ENCODE data around the gene MAP2K5.

Gene MAP2K5

DNA sequence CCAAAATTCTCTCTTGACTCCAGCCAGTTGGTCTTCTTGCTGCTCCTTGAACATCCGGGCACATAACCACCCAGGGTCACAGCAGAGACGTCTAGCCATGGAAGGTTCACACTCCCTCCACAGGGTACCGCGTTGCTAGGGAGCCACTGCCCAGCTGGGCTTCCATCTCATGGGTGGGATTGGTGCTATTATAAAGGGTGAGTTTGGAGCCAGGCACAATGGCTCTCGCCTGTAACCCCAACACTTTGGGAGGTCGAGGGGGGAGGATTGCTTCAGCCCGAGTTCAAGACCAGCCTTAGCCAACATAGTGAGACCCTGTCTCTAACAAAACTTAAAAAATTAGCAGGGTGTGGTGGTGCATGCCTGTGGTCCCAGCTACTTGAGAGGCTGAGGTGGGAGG lies 265.3 kb downstream of the MAP2K5 start:
- TF ChIP-seq, protein P1, sequence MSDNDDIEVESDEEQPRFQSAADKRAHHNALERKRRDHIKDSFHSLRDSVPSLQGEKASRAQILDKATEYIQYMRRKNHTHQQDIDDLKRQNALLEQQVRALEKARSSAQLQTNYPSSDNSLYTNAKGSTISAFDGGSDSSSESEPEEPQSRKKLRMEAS (IDR thresholded peaks at IDR 0.05): no peak
- TF ChIP-seq EGR1 (IDR thresholded peaks at IDR 0.05) (no peak), ZBTB7A (IDR thresholded peaks at IDR 0.05; ENCODE audit: low read depth) (no peak), FOXM1 (IDR thresholded peaks at IDR 0.05; ENCODE audit: borderline replicate concordance, low read depth) (no peak), CREB1 (IDR thresholded peaks at IDR 0.05; ENCODE audit: low read depth) (no peak), TEAD4 (IDR thresholded peaks at IDR 0.05) (no peak), NFIC (IDR thresholded peaks at IDR 0.05) (no peak), EP300 (IDR thresholded peaks at IDR 0.05; ENCODE audit: borderline replicate concordance) (no peak), RAD21 (IDR thresholded peaks at IDR 0.05; ENCODE audit: low read depth) (no peak), TAF1 (IDR thresholded peaks at IDR 0.05; ENCODE audit: low read depth) (no peak), CEBPB (IDR thresholded peaks at IDR 0.05) (no peak), TCF12 (IDR thresholded peaks at IDR 0.05; ENCODE audit: low read depth) (no peak), YY1 (IDR thresholded peaks at IDR 0.05; ENCODE audit: low read depth) (no peak)
- TF ChIP-seq, protein P2, sequence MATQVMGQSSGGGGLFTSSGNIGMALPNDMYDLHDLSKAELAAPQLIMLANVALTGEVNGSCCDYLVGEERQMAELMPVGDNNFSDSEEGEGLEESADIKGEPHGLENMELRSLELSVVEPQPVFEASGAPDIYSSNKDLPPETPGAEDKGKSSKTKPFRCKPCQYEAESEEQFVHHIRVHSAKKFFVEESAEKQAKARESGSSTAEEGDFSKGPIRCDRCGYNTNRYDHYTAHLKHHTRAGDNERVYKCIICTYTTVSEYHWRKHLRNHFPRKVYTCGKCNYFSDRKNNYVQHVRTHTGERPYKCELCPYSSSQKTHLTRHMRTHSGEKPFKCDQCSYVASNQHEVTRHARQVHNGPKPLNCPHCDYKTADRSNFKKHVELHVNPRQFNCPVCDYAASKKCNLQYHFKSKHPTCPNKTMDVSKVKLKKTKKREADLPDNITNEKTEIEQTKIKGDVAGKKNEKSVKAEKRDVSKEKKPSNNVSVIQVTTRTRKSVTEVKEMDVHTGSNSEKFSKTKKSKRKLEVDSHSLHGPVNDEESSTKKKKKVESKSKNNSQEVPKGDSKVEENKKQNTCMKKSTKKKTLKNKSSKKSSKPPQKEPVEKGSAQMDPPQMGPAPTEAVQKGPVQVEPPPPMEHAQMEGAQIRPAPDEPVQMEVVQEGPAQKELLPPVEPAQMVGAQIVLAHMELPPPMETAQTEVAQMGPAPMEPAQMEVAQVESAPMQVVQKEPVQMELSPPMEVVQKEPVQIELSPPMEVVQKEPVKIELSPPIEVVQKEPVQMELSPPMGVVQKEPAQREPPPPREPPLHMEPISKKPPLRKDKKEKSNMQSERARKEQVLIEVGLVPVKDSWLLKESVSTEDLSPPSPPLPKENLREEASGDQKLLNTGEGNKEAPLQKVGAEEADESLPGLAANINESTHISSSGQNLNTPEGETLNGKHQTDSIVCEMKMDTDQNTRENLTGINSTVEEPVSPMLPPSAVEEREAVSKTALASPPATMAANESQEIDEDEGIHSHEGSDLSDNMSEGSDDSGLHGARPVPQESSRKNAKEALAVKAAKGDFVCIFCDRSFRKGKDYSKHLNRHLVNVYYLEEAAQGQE (IDR thresholded peaks at IDR 0.05; ENCODE audit: low read depth): no peak
- TF ChIP-seq, protein P3, sequence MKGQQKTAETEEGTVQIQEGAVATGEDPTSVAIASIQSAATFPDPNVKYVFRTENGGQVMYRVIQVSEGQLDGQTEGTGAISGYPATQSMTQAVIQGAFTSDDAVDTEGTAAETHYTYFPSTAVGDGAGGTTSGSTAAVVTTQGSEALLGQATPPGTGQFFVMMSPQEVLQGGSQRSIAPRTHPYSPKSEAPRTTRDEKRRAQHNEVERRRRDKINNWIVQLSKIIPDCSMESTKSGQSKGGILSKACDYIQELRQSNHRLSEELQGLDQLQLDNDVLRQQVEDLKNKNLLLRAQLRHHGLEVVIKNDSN (IDR thresholded peaks at IDR 0.05): no peak

DNA sequence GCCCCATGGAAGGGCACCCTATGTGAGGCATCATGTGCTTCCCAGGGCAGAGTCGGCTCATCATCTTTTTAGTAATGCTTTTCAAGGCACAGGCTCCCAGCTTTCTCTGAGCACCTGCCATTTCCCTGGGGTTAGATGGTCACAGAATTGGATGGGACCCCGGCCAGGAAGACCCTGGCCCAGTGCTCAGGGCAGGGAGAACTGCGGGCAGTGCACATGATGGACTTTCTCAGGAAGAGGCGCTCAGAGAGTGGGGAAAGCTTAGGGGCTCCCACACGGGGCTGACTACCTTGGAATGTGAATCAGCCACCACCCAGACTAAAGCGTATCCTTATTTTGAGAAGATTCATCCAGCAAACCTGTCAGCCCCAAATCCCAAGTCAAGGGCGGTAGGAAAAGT lies 266.3 kb downstream of the MAP2K5 start:
- no peak for TF ChIP-seq CEBPB (IDR thresholded peaks at IDR 0.05)
- TF ChIP-seq RAD21 (IDR thresholded peaks at IDR 0.05; ENCODE audit: low read depth): no peak
- TF ChIP-seq ZBTB7A (IDR thresholded peaks at IDR 0.05; ENCODE audit: low read depth): no peak
- TF ChIP-seq, protein P2 (IDR thresholded peaks at IDR 0.05; ENCODE audit: low read depth): no peak
- TF ChIP-seq EP300 (IDR thresholded peaks at IDR 0.05; ENCODE audit: borderline replicate concordance): no peak
- no peak for TF ChIP-seq TEAD4 (IDR thresholded peaks at IDR 0.05)
- TF ChIP-seq, protein P1 (IDR thresholded peaks at IDR 0.05): no peak
- TF ChIP-seq, protein P3 (IDR thresholded peaks at IDR 0.05): no peak
- TF ChIP-seq YY1 (IDR thresholded peaks at IDR 0.05; ENCODE audit: low read depth): no peak
- no peak for TF ChIP-seq EGR1 (IDR thresholded peaks at IDR 0.05)
- TF ChIP-seq CREB1 (IDR thresholded peaks at IDR 0.05; ENCODE audit: low read depth): no peak
- TF ChIP-seq FOXM1 (IDR thresholded peaks at IDR 0.05; ENCODE audit: borderline replicate concordance, low read depth): no peak
- no peak for TF ChIP-seq TAF1 (IDR thresholded peaks at IDR 0.05; ENCODE audit: low read depth)
- TF ChIP-seq TCF12 (IDR thresholded peaks at IDR 0.05; ENCODE audit: low read depth): no peak
- TF ChIP-seq NFIC (IDR thresholded peaks at IDR 0.05): no peak

DNA sequence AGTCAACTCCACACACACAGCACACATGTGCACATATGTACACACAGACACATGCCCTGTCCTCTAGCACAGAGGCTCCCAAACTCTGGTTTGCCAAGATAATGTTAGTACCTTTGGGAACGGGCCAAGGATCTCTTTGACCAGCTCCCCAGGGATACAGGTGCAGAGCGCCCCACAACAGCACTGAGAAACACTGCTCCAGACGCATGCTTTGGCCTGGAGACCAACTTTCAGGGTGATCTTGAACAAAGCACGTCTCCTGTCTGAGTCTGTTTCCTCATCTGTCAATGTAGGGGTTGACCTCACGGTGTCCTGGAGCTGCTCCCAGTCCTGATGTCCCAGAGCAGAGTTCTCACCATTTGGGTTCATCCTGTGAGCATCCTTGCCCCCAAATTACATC lies 266.9 kb downstream of the MAP2K5 start:
- TF ChIP-seq, protein P1 (IDR thresholded peaks at IDR 0.05): no peak
- TF ChIP-seq EP300 (IDR thresholded peaks at IDR 0.05; ENCODE audit: borderline replicate concordance) (no peak), YY1 (IDR thresholded peaks at IDR 0.05; ENCODE audit: low read depth) (no peak), ZBTB7A (IDR thresholded peaks at IDR 0.05; ENCODE audit: low read depth) (no peak), CREB1 (IDR thresholded peaks at IDR 0.05; ENCODE audit: low read depth) (no peak), TCF12 (IDR thresholded peaks at IDR 0.05; ENCODE audit: low read depth) (no peak), TAF1 (IDR thresholded peaks at IDR 0.05; ENCODE audit: low read depth) (no peak), FOXM1 (IDR thresholded peaks at IDR 0.05; ENCODE audit: borderline replicate concordance, low read depth) (no peak), NFIC (IDR thresholded peaks at IDR 0.05) (no peak), RAD21 (IDR thresholded peaks at IDR 0.05; ENCODE audit: low read depth) (no peak), EGR1 (IDR thresholded peaks at IDR 0.05) (no peak), TEAD4 (IDR thresholded peaks at IDR 0.05) (no peak)
- TF ChIP-seq, protein P3 (IDR thresholded peaks at IDR 0.05): no peak
- TF ChIP-seq, protein P2 (IDR thresholded peaks at IDR 0.05; ENCODE audit: low read depth): no peak
